WTC11 (cell line): Measurements from ENCODE around the gene C4BPB. TPM values are rescaled to one million over a fixed set of nuclear protein-coding genes. Genes with fewer than 3 reads are reported as not detected.

Experiments used
- ATAC-seq: fragments of 200-7000 bp; cut with Tn5 transposase; 2 replicates; pipeline ENCODE4 v1.10.0; 2021; ENCODE audit warnings: mild to moderate bottlenecking, moderate library complexity
- CTCF ChIA-PET: fragments of 300-600 bp; sonication (Branson Sonifier 250); formaldehyde crosslinking; loops from one replicate; lab custom pipeline; 2021; ENCODE audit warnings: antibody characterized with exemption; lab: Charles Lee
- POLR2A ChIA-PET: fragments of 350-600 bp; sonication (Branson Sonifier 250); formaldehyde crosslinking; loops from one replicate; lab custom pipeline; 2021; ENCODE audit warnings: antibody characterized with exemption; lab: Charles Lee
- DNase-seq: peaks from one replicate; pipeline ENCODE4 v3.0.0; 2021; ENCODE audit warnings: low spot score
- H3K27ac Mint-ChIP-seq: 2 replicates; pipeline ENCODE4 v1.8.0; 2021; ENCODE audit warnings: mixed read lengths
- H3K27me3 Mint-ChIP-seq: 2 replicates; pipeline ENCODE4 v1.8.0; 2021; ENCODE audit warnings: low read depth, mild to moderate bottlenecking, moderate library complexity, mixed read lengths
- H3K36me3 Mint-ChIP-seq: 2 replicates; pipeline ENCODE4 v1.8.0; 2021; ENCODE audit warnings: mixed read lengths
- H3K4me1 Mint-ChIP-seq: 2 replicates; pipeline ENCODE4 v1.8.0; 2022; ENCODE audit warnings: mixed read lengths
- H3K4me3 Mint-ChIP-seq: 2 replicates; pipeline ENCODE4 v1.8.0; 2021; ENCODE audit warnings: mild to moderate bottlenecking, moderate library complexity, mixed read lengths
- H3K9me3 Mint-ChIP-seq: 2 replicates; pipeline ENCODE4 v1.8.0; 2021; ENCODE audit warnings: mixed read lengths
- ESRRA ChIP-seq: sonication (generic); formaldehyde crosslinking; IDR thresholded peaks from 2 replicates; pipeline ENCODE4 v1.8.1; 2022; ENCODE audit warnings: mild to moderate bottlenecking, missing genetic modification reagents, borderline replicate concordance
- ETV6 ChIP-seq: sonication (generic); formaldehyde crosslinking; IDR thresholded peaks from 2 replicates; pipeline ENCODE4 v1.8.1; 2022; ENCODE audit warnings: mild to moderate bottlenecking, missing genetic modification reagents
- GTF2I ChIP-seq: fragments of 250-450 bp; sonication (Bioruptor Pico); conservative IDR thresholded peaks from 2 replicates; pipeline ENCODE4 v1.4.0; 2021; ENCODE audit warnings: mild to moderate bottlenecking
- HMGA2 ChIP-seq: fragments of 250-450 bp; sonication (Bioruptor Pico); IDR thresholded peaks from 2 replicates; pipeline ENCODE4 v1.4.0; 2021; ENCODE audit warnings: mild to moderate bottlenecking, moderate library complexity
- NFATC4 ChIP-seq: fragments of 250-450 bp; sonication (Bioruptor Pico); IDR thresholded peaks from 2 replicates; pipeline ENCODE4 v1.9.0; 2021; ENCODE audit warnings: mild to moderate bottlenecking
- NFYB ChIP-seq: sonication (generic); formaldehyde crosslinking; conservative IDR thresholded peaks from 2 replicates; pipeline ENCODE4 v1.8.0; 2022; ENCODE audit warnings: low read depth, missing genetic modification reagents
- PRRX2 ChIP-seq: fragments of 250-450 bp; sonication (Bioruptor Pico); IDR thresholded peaks from 2 replicates; pipeline ENCODE4 v1.8.0; 2021; ENCODE audit warnings: mild to moderate bottlenecking
- RORB ChIP-seq: fragments of 250-450 bp; sonication (Bioruptor Pico); IDR thresholded peaks from 2 replicates; pipeline ENCODE4 v1.9.0; 2021; ENCODE audit warnings: mild to moderate bottlenecking
- SMAD4 ChIP-seq: sonication (generic); formaldehyde crosslinking; IDR thresholded peaks from 2 replicates; pipeline ENCODE4 v1.8.0; 2022; ENCODE audit warnings: mild to moderate bottlenecking, missing genetic modification reagents
- total RNA-seq: library from RNA; stranded (reverse); gene quantifications from 3 replicates; pipeline ENCODE4 v1.2.3, GENCODE V29; 2021
- TF ChIP-seq, protein P1 (sequence below): fragments of 250-450 bp; sonication (Bioruptor Pico); IDR thresholded peaks from 2 replicates; pipeline ENCODE4 v1.8.0; 2021; ENCODE audit warnings: mild to moderate bottlenecking
- TF ChIP-seq, protein P2 (sequence below): sonication (generic); formaldehyde crosslinking; IDR thresholded peaks from 2 replicates; pipeline ENCODE4 v1.8.1; 2022; ENCODE audit warnings: mild to moderate bottlenecking, moderate library complexity, missing genetic modification reagents
- TF ChIP-seq, protein P3 (sequence below): fragments of 250-450 bp; sonication (Bioruptor Pico); IDR thresholded peaks from 2 replicates; pipeline ENCODE4 v2.1.2; 2022; ENCODE audit warnings: mild to moderate bottlenecking, moderate library complexity
- TF ChIP-seq, protein P4 (sequence below): sonication (generic); formaldehyde crosslinking; IDR thresholded peaks from 2 replicates; pipeline ENCODE4 v1.8.1; 2022; ENCODE audit warnings: low read depth, missing genetic modification reagents, borderline replicate concordance
- TF ChIP-seq, protein P5 (sequence below): sonication (generic); formaldehyde crosslinking; IDR thresholded peaks from 2 replicates; pipeline ENCODE4 v1.8.1; 2023; ENCODE audit warnings: mild to moderate bottlenecking, missing genetic modification reagents, borderline replicate concordance
- TF ChIP-seq, protein P6 (sequence below): sonication (generic); formaldehyde crosslinking; IDR thresholded peaks from 2 replicates; pipeline ENCODE4 v1.8.1; 2022; ENCODE audit warnings: mild to moderate bottlenecking, missing genetic modification reagents, moderate library complexity, borderline replicate concordance

C4BPB gene
- total RNA-seq, 1 experiment from 2014 or later, result 0.26 TPM

DNA sequence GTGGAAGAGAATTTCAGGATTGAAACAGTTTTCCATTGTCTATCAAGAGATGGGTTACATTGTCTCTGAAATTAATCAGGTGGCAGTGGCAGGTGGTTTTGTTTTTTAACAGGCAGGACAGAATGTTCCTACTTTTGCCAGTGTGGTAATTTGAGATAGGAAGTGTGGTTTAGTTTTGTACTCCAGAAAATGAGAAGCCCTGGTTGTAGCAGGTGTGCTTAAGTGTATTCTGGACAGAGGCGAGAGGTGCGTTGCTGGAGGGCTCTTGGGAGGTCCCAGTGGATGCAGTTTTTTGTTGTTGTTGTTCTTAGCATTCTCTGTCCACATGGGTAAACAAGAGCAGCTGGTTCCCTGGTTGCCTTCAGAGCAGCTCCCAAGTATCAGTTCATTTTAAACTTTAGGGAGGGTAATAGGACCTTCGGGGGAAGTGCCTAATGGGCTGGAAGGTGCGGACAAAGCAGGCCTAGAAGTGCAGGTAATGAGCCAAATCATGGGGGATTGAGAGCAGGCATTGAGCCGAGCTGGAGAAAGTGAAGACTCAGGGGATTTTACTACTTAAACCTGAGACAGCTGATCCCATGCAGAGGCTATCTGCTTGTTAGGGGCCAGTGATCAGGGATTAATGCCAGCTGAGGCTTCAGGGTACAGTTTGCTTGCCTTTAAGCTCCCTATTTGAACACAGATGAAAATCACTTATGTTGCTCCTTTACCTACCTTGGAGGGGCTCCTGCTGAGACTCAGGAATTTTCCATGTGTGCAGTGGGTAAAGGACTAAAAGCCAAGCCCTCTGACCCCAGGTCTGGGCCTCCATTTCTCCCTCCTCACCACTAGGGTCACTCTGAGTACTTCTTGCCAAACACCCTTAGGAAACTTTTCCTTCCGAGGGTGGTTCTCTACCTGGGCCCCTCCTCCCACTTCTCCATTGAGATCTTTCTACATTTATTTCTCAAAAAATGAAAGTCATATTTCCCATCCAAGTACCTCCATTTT, 29.5 kb upstream of the C4BPB start:
- peak; percentile 24 for DNase-seq
- Mint-ChIP-seq H3K27me3 (no peaks in the 10 kb centered on the region), H3K9me3 (no peaks in the 10 kb centered on the region), H3K4me1 (peaks cover 21% of the 10 kb centered on the region), H3K27ac (peak overlapping the region; percentile 68), H3K4me3 (no peak overlapping the region), H3K36me3 (peaks cover 34% of the 10 kb centered on the region)
- TF ChIP-seq, protein P1, sequence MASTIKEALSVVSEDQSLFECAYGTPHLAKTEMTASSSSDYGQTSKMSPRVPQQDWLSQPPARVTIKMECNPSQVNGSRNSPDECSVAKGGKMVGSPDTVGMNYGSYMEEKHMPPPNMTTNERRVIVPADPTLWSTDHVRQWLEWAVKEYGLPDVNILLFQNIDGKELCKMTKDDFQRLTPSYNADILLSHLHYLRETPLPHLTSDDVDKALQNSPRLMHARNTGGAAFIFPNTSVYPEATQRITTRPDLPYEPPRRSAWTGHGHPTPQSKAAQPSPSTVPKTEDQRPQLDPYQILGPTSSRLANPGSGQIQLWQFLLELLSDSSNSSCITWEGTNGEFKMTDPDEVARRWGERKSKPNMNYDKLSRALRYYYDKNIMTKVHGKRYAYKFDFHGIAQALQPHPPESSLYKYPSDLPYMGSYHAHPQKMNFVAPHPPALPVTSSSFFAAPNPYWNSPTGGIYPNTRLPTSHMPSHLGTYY (CRISPR knock-in tag), result no peak
- TF ChIP-seq, protein P2, sequence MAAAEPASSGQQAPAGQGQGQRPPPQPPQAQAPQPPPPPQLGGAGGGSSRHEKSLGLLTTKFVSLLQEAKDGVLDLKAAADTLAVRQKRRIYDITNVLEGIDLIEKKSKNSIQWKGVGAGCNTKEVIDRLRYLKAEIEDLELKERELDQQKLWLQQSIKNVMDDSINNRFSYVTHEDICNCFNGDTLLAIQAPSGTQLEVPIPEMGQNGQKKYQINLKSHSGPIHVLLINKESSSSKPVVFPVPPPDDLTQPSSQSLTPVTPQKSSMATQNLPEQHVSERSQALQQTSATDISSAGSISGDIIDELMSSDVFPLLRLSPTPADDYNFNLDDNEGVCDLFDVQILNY, result no peak
- TF ChIP-seq GTF2I (CRISPR knock-in tag), result no peak
- TF ChIP-seq, protein P3, sequence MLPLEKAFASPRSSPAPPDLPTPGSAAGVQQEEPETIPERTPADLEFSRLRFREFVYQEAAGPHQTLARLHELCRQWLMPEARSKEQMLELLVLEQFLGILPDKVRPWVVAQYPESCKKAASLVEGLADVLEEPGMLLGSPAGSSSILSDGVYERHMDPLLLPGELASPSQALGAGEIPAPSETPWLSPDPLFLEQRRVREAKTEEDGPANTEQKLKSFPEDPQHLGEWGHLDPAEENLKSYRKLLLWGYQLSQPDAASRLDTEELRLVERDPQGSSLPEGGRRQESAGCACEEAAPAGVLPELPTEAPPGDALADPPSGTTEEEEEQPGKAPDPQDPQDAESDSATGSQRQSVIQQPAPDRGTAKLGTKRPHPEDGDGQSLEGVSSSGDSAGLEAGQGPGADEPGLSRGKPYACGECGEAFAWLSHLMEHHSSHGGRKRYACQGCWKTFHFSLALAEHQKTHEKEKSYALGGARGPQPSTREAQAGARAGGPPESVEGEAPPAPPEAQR, result no peak
- TF ChIP-seq ETV6 (CRISPR knock-in tag), result no peak
- no peak for TF ChIP-seq NFATC4 (CRISPR knock-in tag)
- TF ChIP-seq, protein P4, sequence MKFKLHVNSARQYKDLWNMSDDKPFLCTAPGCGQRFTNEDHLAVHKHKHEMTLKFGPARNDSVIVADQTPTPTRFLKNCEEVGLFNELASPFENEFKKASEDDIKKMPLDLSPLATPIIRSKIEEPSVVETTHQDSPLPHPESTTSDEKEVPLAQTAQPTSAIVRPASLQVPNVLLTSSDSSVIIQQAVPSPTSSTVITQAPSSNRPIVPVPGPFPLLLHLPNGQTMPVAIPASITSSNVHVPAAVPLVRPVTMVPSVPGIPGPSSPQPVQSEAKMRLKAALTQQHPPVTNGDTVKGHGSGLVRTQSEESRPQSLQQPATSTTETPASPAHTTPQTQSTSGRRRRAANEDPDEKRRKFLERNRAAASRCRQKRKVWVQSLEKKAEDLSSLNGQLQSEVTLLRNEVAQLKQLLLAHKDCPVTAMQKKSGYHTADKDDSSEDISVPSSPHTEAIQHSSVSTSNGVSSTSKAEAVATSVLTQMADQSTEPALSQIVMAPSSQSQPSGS, result no peak
- no peak for TF ChIP-seq PRRX2 (CRISPR knock-in tag)
- TF ChIP-seq, protein P5, sequence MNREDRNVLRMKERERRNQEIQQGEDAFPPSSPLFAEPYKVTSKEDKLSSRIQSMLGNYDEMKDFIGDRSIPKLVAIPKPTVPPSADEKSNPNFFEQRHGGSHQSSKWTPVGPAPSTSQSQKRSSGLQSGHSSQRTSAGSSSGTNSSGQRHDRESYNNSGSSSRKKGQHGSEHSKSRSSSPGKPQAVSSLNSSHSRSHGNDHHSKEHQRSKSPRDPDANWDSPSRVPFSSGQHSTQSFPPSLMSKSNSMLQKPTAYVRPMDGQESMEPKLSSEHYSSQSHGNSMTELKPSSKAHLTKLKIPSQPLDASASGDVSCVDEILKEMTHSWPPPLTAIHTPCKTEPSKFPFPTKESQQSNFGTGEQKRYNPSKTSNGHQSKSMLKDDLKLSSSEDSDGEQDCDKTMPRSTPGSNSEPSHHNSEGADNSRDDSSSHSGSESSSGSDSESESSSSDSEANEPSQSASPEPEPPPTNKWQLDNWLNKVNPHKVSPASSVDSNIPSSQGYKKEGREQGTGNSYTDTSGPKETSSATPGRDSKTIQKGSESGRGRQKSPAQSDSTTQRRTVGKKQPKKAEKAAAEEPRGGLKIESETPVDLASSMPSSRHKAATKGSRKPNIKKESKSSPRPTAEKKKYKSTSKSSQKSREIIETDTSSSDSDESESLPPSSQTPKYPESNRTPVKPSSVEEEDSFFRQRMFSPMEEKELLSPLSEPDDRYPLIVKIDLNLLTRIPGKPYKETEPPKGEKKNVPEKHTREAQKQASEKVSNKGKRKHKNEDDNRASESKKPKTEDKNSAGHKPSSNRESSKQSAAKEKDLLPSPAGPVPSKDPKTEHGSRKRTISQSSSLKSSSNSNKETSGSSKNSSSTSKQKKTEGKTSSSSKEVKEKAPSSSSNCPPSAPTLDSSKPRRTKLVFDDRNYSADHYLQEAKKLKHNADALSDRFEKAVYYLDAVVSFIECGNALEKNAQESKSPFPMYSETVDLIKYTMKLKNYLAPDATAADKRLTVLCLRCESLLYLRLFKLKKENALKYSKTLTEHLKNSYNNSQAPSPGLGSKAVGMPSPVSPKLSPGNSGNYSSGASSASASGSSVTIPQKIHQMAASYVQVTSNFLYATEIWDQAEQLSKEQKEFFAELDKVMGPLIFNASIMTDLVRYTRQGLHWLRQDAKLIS (CRISPR knock-in tag), result no peak
- TF ChIP-seq NFYB (CRISPR knock-in tag), result no peak
- no peak for TF ChIP-seq HMGA2
- no peak for TF ChIP-seq ESRRA
- TF ChIP-seq SMAD4 (CRISPR knock-in tag), result no peak
- TF ChIP-seq RORB (CRISPR knock-in tag), result no peak
- TF ChIP-seq, protein P6, sequence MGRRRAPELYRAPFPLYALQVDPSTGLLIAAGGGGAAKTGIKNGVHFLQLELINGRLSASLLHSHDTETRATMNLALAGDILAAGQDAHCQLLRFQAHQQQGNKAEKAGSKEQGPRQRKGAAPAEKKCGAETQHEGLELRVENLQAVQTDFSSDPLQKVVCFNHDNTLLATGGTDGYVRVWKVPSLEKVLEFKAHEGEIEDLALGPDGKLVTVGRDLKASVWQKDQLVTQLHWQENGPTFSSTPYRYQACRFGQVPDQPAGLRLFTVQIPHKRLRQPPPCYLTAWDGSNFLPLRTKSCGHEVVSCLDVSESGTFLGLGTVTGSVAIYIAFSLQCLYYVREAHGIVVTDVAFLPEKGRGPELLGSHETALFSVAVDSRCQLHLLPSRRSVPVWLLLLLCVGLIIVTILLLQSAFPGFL, result no peak
- POLR2A ChIA-PET, result no interaction called here
- peak; percentile 95 for ATAC-seq
- CTCF ChIA-PET, result interaction anchor here (0.8 to 1.6 kb wide), 2 partner anchors 9 to 24 kb away, joined by 3 to 4 read pairs; no protein-coding TSS in a partner anchor
